Endothelial cell of umbilical vein (primary cell): Measurements from ENCODE around the gene MEF2A. TPM values are rescaled to one million over a fixed set of nuclear protein-coding genes. Genes with fewer than 3 reads are reported as not detected.
A peak's percentile ranks its signal among the peaks of the same experiment; 100 is the strongest.

ENCODE experiments used
- BruUV-seq: library from RNA; stranded (reverse); fragments of 400-500 nt; replicated peaks from 2 replicates; lab custom pipeline; 2021; lab: Mats Ljungman, UMichigan
- CTCF ChIA-PET: fragments of 300-600, 350-600 bp; sonication (Branson Sonifier 250); formaldehyde crosslinking; loops from one replicate; lab custom pipeline; 2021; ENCODE audit warnings: antibody characterized with exemption, inconsistent platforms; lab: Charles Lee
- POLR2A ChIA-PET: fragments of 300-600, 350-600 bp; sonication (Branson Sonifier 250); formaldehyde crosslinking; loops from one replicate; lab custom pipeline; 2021; ENCODE audit warnings: antibody characterized with exemption, inconsistent platforms; lab: Charles Lee
- DNase-seq: peaks from one replicate; pipeline ENCODE4 v3.0.0-alpha.2; 2011; ENCODE audit warnings: low read depth, low spot score
- FAIRE-seq: peaks from 2 replicates; lab custom pipeline; 2011; peaks lifted over from hg19 to GRCh38; lab: Jason Lieb, UNC
- H2AFZ ChIP-seq: 2 replicates; pipeline ENCODE4 v1.6.0; 2012; ENCODE audit warnings: low read depth, low read length, control low read depth, inconsistent platforms
- H3K27ac ChIP-seq: 2 replicates; pipeline ENCODE4 v1.5.1; 2011; ENCODE audit warnings: low read depth, mild to moderate bottlenecking, control low read depth, low read length, moderate library complexity; ENCODE audit not compliant: insufficient read depth
- H3K27me3 ChIP-seq, 2 experiments: 2 replicates each; pipeline versions ENCODE4 v1.6.0 to v1.6.1; 2011; ENCODE audit warnings: low read length in 2 of 2, mixed read lengths in 1 of 2; ENCODE audit not compliant: control insufficient read depth in 2 of 2, insufficient read depth in 2 of 2
- H3K36me3 ChIP-seq, 2 experiments: 2 replicates in 1 of 2; 3 replicates in 1 of 2; pipeline ENCODE4 v1.5.1; 2011; ENCODE audit warnings: low read length in 2 of 2, mild to moderate bottlenecking in 1 of 2, moderate library complexity in 1 of 2; ENCODE audit not compliant: control insufficient read depth in 2 of 2, insufficient read depth in 2 of 2; ENCODE audit errors: extremely low read depth in 1 of 2
- H3K4me1 ChIP-seq: 3 replicates; pipeline ENCODE4 v1.5.1; 2011; ENCODE audit warnings: mild to moderate bottlenecking, low read length; ENCODE audit not compliant: control insufficient read depth, insufficient read depth; ENCODE audit errors: extremely low read depth
- H3K4me2 ChIP-seq: 2 replicates; pipeline ENCODE4 v1.6.1; 2011; ENCODE audit warnings: low read length, control low read depth, mixed read lengths; ENCODE audit not compliant: insufficient read depth
- H3K4me3 ChIP-seq, 3 experiments: fragments of 200-600 bp in 1 of 3; sonication (generic), shearing (Covaris generic) in 1 of 3; replicated peaks in 1 of 3; 2 replicates each; pipeline ENCODE4 v1.5.1; 2011 to 2016; ENCODE audit warnings: control low read depth in 3 of 3, low read length in 3 of 3, mild to moderate bottlenecking in 2 of 3, inconsistent platforms in 1 of 3, low read depth in 1 of 3, moderate library complexity in 1 of 3; ENCODE audit not compliant: insufficient read depth in 1 of 3
- H3K79me2 ChIP-seq: 2 replicates; pipeline ENCODE4 v1.6.0; 2012; ENCODE audit warnings: low read length, inconsistent platforms; ENCODE audit not compliant: control insufficient read depth, insufficient read depth
- H3K9ac ChIP-seq: replicated peaks from 2 replicates; pipeline ENCODE3; 2011; ENCODE audit warnings: low read length, control low read depth; ENCODE audit not compliant: insufficient read depth; ENCODE audit errors: extremely low read depth
- H3K9me1 ChIP-seq: replicated peaks from 3 replicates; pipeline ENCODE4 v1.6.0; 2011; ENCODE audit warnings: mild to moderate bottlenecking, low read length; ENCODE audit not compliant: control insufficient read depth, insufficient read depth; ENCODE audit errors: extremely low read depth
- H3K9me3 ChIP-seq: replicated peaks from 2 replicates; pipeline ENCODE4 v1.5.1; 2012; ENCODE audit warnings: low read length, inconsistent platforms; ENCODE audit not compliant: control insufficient read depth, insufficient read depth
- H4K20me1 ChIP-seq: replicated peaks from 2 replicates; pipeline ENCODE3; 2011; ENCODE audit warnings: mild to moderate bottlenecking, low read length; ENCODE audit not compliant: control insufficient read depth, insufficient read depth; ENCODE audit errors: extremely low read depth
- CTCF ChIP-seq, 2 donors: IDR thresholded peaks; 1 replicate in 1 of 2; 2 replicates in 1 of 2; pipeline ENCODE4 v1.5.1; 2011; ENCODE audit warnings: low read length in 2 of 2, mild to moderate bottlenecking in 2 of 2, moderate library complexity in 2 of 2, control low read depth in 1 of 2, inconsistent platforms in 1 of 2, low read depth in 1 of 2; ENCODE audit not compliant: insufficient read depth in 1 of 2; ENCODE audit errors: extremely low read depth in 1 of 2
- EZH2 ChIP-seq: IDR thresholded peaks from 2 replicates; pipeline ENCODE4 v1.6.1; 2012; ENCODE audit warnings: borderline replicate concordance, low read depth, mild to moderate bottlenecking, moderate library complexity, low read length, inconsistent platforms; ENCODE audit not compliant: severe bottlenecking
- FOS ChIP-seq: IDR thresholded peaks from 2 replicates; pipeline ENCODE4 v1.6.1; 2011; ENCODE audit warnings: mild to moderate bottlenecking, low read length, moderate library complexity, borderline replicate concordance; ENCODE audit not compliant: insufficient read depth
- GATA2 ChIP-seq: IDR thresholded peaks from 2 replicates; pipeline ENCODE4 v1.7.0; 2011; ENCODE audit warnings: low read depth, mild to moderate bottlenecking, moderate library complexity, mixed read lengths, low read length; ENCODE audit not compliant: insufficient read length, insufficient read depth
- JUN ChIP-seq: IDR thresholded peaks from 2 replicates; pipeline ENCODE4 v1.6.1; 2011; ENCODE audit warnings: borderline replicate concordance, low read depth; ENCODE audit not compliant: insufficient read length, insufficient read depth
- MAX ChIP-seq: IDR thresholded peaks from 2 replicates; pipeline ENCODE4 v1.6.1; 2011; ENCODE audit not compliant: insufficient read depth, insufficient read length
- MYC ChIP-seq: IDR thresholded peaks from one replicate; pipeline ENCODE4 v1.6.1; 2011; ENCODE audit warnings: mild to moderate bottlenecking, low read depth, low read length
- POLR2A ChIP-seq: IDR thresholded peaks from 2 replicates; pipeline ENCODE4 v1.6.1; 2012; ENCODE audit warnings: low read depth, mild to moderate bottlenecking, control low read depth, low read length
- POLR2AphosphoS5 ChIP-seq: IDR thresholded peaks from 2 replicates; pipeline ENCODE4 v1.6.1; 2012; ENCODE audit warnings: low read depth, mild to moderate bottlenecking, control low read depth, low read length, moderate library complexity; ENCODE audit not compliant: insufficient read depth
- dilution Hi-C: fragments of 300-500 bp; cut with MboI; formaldehyde crosslinking; loops from one replicate; pipeline ENCODE4 v1.15.0; 2019; ENCODE audit warnings: low sequenced_read_pairs; ENCODE audit not compliant: extremely low pct_ligation_motif_present
- intact Hi-C: fragments of 100-400 bp; cut with micrococcal nuclease; formaldehyde crosslinking; loops from one replicate; pipeline ENCODE4 v1.10.0; 2022
- polyA plus RNA-seq, 4 experiments: library from polyadenylated mRNA; depleted of rRNA in 3 of 4; stranded (reverse) in 3 of 4; unstranded in 1 of 4; fragments of >200 nt; gene quantifications; 2 replicates each; pipeline versions ENCODE4 v1.2.1 to v1.2.3, GENCODE V29; 2011 to 2012; ENCODE audit warnings: missing spikeins in 1 of 4
- total RNA-seq: library from RNA; stranded (reverse); gene quantifications from 2 replicates; pipeline ENCODE4 v1.2.3, GENCODE V29; 2021

MEF2A gene
- total and polyA plus RNA-seq, 2 donors (not counting 3 experiments of a cell fraction or from before 2014, with no cell fraction given) = 38.0 to 45.3 TPM

- CTCF ChIA-PET = interaction anchor here (0.5 to 11.7 kb wide), 10 partner anchors 10 to 282 kb away, joined by 3 to 119 read pairs (median 4); no protein-coding TSS in a partner anchor
- DNase-seq = peak; percentile 26
- BruUV-seq = no TSS peak
- H3K27ac ChIP-seq = no peak overlapping the region
- POLR2A ChIA-PET = no interaction called here
- no peaks in the 10 kb centered on the region for H3K27me3 ChIP-seq
- peaks cover 67% of the 10 kb centered on the region for H3K79me2 ChIP-seq
- intact Hi-C loops (loop anchor here (5.0 kb wide), 3 partner anchors 161 to 446 kb away; no protein-coding TSS in a partner anchor), dilution Hi-C loops (no loop called here)
- H3K9ac ChIP-seq = no peak overlapping the region
- peak; percentile 53 for FAIRE-seq
- H3K4me2 ChIP-seq = peak overlapping the region; percentile 84
- H3K4me3 ChIP-seq = no peak overlapping the region
- no peaks in the 10 kb centered on the region for H3K9me1 ChIP-seq
- peaks cover 2% of the 10 kb centered on the region for H4K20me1 ChIP-seq
- H3K36me3 ChIP-seq = no peaks in the 10 kb centered on the region
- H3K9me3 ChIP-seq = no peaks in the 10 kb centered on the region
- peaks cover 31% of the 10 kb centered on the region for H3K4me1 ChIP-seq
- TF ChIP-seq GATA2 (no peak), MAX (no peak), POLR2A (no peak), MYC (no peak)
- H2AFZ ChIP-seq = no peak overlapping the region
Measured at GRCh38 chr15:99568625-99569352, 3.0 kb downstream of the MEF2A start.

- Histone ChIP-seq H3K79me2 (peaks cover 89% of the 10 kb centered on the region), H3K4me3 (no peak overlapping the region), H3K27me3 (no peaks in the 10 kb centered on the region), H4K20me1 (peaks cover 8% of the 10 kb centered on the region), H3K9me1 (no peaks in the 10 kb centered on the region), H3K36me3 (no peaks in the 10 kb centered on the region), H3K9ac (no peak overlapping the region), H2AFZ (no peak overlapping the region), H3K4me2 (no peak overlapping the region), H3K4me1 (peaks cover 21% of the 10 kb centered on the region), H3K9me3 (no peaks in the 10 kb centered on the region), H3K27ac (no peak overlapping the region)
- no peak for DNase-seq
- dilution Hi-C loops = no loop called here
- no peak for FAIRE-seq
- CTCF ChIA-PET = interaction anchor here (1.0 to 11.7 kb wide), 3 partner anchors 67 to 299 kb away, joined by 4 to 119 read pairs (median 5); no protein-coding TSS in a partner anchor
- no TSS peak for BruUV-seq
- TF ChIP-seq FOS (no peak), JUN (no peak), GATA2 (no peak), EZH2 (no peak), MAX (no peak), POLR2A (no peak), CTCF (IDR thresholded peaks at IDR 0.05; ENCODE audit: extremely low read depth in 1 of 2, insufficient read depth in 1 of 2, low read depth in 1 of 2, low read length in 2 of 2) (no peak), POLR2AphosphoS5 (no peak), MYC (no peak)
- intact Hi-C loops = no loop called here
- POLR2A ChIA-PET = no interaction called here
Measured at GRCh38 chr15:99571299-99571698, 5.5 kb downstream of the MEF2A start.
